T-helper 2 cell treated with Interferon-gamma antibody and Interleukin-4, amounts not matched to agents 100 ng/mL and 5 ng/mL, for 36 hours (primary cell): Measurements from ENCODE around the gene PSMG1. TPM values are rescaled to one million over a fixed set of nuclear protein-coding genes. Genes with fewer than 3 reads are reported as not detected.
"Not testable (repeated sequence)": the region's sequence is repeated elsewhere in the genome, so short reads cannot be mapped to it uniquely, and the experiment has no call there.

ENCODE experiments used
- intact Hi-C: fragments of 100-400 bp; cut with micrococcal nuclease; formaldehyde crosslinking; loops from one replicate; pipeline ENCODE4 v1.15.1; 2023
- total RNA-seq: library from RNA; stranded (reverse); gene quantifications from 2 replicates; pipeline ENCODE4 v1.2.3, GENCODE V29; 2022

The PSMG1 gene, protein sequence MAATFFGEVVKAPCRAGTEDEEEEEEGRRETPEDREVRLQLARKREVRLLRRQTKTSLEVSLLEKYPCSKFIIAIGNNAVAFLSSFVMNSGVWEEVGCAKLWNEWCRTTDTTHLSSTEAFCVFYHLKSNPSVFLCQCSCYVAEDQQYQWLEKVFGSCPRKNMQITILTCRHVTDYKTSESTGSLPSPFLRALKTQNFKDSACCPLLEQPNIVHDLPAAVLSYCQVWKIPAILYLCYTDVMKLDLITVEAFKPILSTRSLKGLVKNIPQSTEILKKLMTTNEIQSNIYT
- total RNA-seq: 88.2 and 93.6 TPM in 2 replicates

GRCh38 chr21:39183272-39184049 is at the start of gene PSMG1:
Gene PSMG1 (minus strand): TSS chr21:39183451. CDS start chr21:39183385, 66 bp downstream.
- intact Hi-C loops: loop anchor here (1.0 to 5.0 kb wide), 9 partner anchors 129 to 1816 kb away; partner anchors contain the start of genes DYRK1A, ETS2, HMGN1 and LCA5L

- intact Hi-C loops: no loop called here
These were observed 49.6 kb upstream of the PSMG1 start for GRCh38 chr21:39232861-39233291.

DNA sequence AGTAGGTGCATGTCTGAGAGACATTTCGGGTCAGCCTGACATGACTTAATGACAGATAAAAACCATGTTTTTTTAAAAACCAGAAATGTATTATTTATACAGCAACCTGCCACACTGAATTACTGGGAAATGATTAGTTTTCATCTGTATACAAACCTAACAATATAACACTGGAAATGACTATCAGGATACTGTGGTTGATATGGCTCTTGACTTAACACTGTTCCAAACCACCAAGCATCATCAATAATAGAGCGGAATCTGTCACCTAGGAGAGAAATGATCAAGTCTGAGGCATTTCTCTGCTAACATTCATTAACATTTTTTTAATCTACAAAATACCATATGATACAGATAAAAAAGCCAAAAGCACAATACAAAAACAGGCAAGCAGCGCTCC is 41.7 kb upstream of the PSMG1 start:
- intact Hi-C loops: no loop called here

DNA sequence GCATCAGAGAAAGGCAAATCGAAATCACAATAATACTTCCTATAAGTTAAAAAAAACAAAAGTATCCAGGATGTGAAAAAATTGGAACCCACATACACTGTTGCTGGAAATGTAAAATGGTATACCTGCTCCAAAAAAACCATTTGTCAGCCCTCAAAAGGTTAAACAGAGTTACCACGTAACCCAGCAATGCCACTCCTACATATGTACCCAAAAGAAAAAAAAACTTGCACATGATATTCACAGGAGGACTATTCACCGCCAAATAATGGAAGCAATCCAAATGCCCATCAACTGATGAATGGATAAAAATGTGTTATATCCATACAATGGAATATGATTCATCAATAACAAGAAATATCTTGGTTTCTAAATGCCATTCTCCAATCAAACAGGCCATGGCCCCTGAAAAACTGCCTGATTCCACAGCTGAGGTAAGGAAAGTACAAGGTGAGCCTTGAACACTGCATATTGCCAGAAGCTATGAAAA is 38.8 kb upstream of the PSMG1 start:
- intact Hi-C loops: no loop called here

DNA sequence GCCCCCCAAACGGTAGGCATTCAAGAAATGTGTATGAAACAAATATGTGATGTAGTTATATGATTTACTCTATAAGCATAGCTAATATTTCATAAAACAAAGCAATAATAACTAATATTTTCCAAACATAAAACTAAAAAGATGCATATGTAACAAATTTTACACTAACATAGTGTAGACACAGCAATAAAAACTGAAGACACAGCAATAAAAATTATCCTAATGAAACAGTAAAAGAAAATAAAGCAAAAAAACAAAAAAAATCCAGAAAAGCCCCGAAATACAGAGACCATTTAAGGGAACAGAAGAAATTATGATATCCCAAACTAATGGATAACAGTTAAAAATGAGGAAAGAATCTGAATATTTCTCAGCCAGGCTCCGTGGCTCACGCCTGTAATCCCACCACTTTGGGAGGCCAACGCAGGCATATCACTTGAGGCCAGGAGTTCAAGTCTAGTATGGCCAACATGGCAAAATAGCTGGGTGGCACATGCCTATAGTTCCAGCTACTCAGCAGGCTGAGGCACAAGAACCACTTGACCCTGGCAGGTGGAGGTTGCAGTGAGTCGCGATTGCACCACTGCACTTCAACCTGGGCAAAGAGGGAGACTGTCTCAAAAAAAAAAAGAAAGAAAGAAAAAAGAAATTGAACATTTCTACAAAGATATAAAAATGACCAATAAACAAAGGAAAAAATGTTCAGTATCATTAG is 38.2 kb upstream of the PSMG1 start:
- intact Hi-C loops: no loop called here

- intact Hi-C loops: not testable (repeated sequence)
These were observed 37.6 kb upstream of the PSMG1 start for GRCh38 chr21:39220875-39221274.

- intact Hi-C loops: no loop called here
These were observed 36.9 kb upstream of the PSMG1 start for GRCh38 chr21:39220150-39220549.

GRCh38 chr21:39218082-39218409 is 34.8 kb upstream of the PSMG1 start:
- intact Hi-C loops: no loop called here

DNA sequence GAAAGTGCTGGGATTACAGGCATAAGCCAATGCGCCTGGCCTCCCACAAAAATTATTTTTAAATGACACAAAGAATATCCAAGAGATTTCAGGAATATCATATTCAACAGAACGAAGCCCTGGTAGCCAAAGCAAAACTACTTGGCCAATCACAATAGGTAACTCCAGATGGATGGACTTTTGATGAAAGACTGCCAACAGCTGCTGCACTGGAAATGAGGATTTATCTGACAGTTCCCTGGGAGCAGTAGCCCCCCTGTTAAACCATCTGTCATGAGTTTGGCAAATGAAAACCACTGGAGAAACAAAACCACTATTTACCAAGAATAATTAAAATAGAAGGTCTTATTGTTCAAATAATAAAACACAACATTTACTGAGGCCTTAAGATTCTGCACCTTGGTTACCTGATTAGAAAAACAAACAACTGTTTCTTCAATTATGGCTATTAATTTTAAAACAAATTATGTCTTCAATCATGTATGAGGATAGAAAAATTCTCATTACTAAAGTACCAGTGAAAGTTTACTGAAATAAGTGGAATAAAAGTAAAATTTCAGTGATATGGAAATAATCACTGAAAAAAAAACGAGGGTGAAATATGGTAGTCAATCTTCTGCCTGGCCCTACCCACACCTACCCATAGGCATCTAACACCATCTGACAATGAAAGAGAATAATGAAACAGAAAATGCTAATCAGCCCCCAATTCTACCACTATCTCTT is 34.3 kb upstream of the PSMG1 start:
- intact Hi-C loops: no loop called here

- intact Hi-C loops: no loop called here
These were observed 33.0 kb upstream of the PSMG1 start for GRCh38 chr21:39216290-39216689.

DNA sequence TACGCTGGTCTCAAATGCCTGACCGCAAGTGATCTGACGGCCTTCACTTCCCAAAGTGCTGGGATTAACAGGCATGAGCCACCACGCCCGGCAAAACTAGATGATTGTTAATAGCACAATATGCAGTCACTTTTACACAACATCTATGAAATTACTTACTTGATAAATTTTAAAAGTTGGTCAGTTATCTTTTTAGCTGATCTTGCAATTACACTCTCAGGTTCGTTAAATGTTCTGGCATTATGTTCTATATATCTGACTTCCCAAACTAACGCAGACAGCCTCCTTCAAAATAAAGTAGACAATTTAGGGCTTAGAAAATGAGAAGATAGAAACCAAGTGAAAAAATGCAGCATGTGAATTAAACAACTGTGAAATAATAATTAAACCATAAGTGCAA is 31.8 kb upstream of the PSMG1 start:
- intact Hi-C loops: no loop called here

DNA sequence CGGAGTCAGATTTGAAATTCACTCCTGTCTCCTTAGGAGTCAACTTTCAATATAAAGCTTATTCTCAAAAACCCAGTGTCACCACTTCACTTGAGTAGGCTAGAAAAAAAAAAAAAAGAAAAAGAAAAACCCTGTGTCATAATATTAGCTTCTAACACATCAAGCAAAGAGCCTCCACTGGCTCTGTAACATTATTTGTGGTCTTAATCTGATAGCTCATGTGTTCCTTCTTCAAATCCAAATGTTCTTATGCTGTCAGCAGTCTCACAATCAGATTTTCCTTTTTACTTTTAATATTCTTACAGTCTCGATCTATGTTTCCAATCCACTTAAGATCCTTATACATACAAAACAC is 26.1 kb upstream of the PSMG1 start:
- intact Hi-C loops: no loop called here

DNA sequence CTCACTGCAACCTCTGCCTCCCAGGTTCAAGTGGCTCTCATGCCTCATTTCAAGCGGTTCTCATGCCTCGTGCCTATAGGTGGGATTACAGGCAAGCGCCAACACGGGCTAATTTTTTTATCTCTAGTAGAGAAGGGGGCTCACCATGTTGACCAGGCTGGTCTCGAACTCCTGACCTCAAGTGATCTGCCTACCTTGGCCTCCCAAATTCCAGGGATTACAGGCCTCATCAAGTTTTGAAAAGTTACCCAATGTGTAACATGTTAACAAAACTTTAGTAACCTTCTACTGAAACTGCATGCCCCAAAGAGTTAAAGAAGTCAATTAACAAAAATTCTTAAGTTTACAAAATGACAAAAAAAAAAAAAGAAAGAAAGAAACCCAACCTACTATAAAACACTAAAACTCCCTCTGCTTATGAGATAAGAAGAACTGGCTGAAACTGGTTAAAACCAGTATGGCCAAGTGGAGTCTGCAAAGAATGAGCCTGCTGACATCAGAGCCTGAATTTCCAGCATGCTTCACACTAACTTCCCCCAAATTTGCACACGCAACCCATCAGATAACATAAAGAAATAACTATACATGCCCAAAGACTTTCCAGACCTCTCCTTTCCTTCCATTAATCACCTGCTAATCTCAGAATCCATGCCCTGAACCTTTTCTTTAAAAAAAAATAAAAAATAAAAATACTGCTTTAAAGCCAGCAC is 25.5 kb upstream of the PSMG1 start:
- intact Hi-C loops: no loop called here

- intact Hi-C loops: no loop called here
These were observed 20.9 kb upstream of the PSMG1 start for GRCh38 chr21:39204134-39204533.

GRCh38 chr21:39198800-39199199 is 15.5 kb upstream of the PSMG1 start:
- intact Hi-C loops: no loop called here

DNA sequence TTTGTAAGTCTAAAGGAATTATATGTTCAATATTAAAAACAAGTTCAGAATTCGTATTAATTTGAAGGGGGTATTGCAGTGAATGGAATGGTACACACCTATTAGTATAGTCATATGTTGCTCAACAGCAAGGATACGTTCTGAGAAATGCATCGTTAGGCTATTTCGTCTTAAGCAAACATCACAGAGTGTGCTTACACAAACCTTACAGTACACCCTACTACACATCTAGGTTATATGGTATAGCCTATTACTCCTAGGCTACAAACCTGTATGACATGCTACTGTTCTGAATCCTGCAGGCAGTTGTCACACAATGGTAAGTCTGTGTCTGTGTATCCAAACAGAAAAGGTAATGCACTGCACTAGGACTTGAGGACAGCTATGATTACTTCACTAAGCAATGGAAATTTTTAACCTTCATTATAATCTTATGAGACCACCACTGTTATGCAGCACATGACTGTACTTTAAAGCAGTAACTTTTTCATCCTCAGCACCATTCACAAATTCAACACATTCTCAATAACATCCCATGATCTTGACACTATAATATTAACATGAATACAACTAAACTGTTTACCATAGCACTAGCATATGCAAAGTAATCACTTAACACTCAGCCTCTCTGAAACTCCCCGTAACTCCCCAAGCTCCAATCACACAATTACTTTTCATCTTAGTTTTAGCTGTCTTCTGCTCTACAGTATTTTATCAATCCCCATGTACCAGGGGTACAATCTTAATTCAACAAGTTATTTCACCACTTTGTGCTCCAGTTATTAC is 14.4 kb upstream of the PSMG1 start:
- intact Hi-C loops: no loop called here

GRCh38 chr21:39196838-39197237 is 13.6 kb upstream of the PSMG1 start:
- intact Hi-C loops: no loop called here

GRCh38 chr21:39196310-39196709 is 13.1 kb upstream of the PSMG1 start:
- intact Hi-C loops: no loop called here

DNA sequence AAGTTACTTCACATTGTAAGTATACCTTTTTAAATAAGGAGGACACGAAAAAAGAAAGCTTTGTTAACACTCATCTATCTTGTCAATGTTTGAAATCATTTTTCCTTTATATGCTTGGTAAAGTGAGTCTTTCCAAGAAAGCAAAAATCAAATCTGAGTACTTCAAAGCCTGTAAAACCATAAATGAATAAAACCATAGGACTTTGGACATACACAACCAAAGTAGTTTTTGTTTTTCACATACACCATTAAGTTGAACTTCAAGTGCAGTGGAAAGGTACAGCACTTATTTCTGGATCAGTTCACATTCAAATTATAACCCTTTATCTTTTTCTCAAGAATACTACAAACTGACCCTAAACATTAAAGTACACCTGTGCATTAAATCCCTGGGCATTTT is 10.1 kb upstream of the PSMG1 start:
- intact Hi-C loops: no loop called here
